Activated T-cell treated with anti-CD3 and anti-CD28 coated beads for 4 hours (primary cell): Measurements from ENCODE around the gene C18orf32.
A peak's percentile ranks its signal among the peaks of the same experiment; 100 is the strongest.
"Not testable (repeated sequence)": the region's sequence is repeated elsewhere in the genome, so short reads cannot be mapped to it uniquely, and the experiment has no call there.

Experiments used
- DNase-seq: peaks from one replicate; pipeline ENCODE4 v3.0.0-alpha.2; 2020

Gene C18orf32

DNA sequence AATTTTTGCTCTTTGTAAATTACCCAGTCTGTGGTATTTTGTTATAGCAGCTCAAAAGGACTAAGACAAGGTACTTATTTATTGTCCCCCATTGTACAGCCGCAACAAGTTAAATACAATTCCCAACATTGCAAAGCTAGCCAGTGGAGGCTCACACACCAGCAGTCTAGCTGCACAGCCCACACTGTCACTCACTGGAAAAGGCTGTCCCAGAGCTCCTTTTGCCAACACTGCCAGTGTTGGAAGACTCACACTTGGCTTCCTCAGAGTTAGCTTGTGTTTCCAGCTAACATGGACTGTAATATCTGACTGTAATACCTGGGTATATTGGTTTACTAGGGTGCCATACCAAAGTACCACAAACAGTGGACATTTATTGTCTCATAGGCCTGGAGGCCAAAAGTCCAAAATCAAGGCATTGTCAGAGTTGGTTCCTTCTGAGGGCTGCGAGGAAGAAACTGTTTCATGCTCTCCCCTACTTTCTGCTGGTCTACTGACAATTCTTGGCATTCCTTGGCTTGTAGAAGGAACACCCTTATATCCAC is 19.9 kb downstream of the C18orf32 start:
- no peak for DNase-seq

- no peak for DNase-seq
Observed at GRCh38 chr18:49464718-49465598, 22.1 kb downstream of the C18orf32 start.

- DNase-seq, result no peak
Observed at GRCh38 chr18:49461602-49461977, 25.4 kb downstream of the C18orf32 start.

- no peak for DNase-seq
Observed at GRCh38 chr18:49460976-49461601, 25.9 kb downstream of the C18orf32 start.

- peak; percentile 8 for DNase-seq
Observed at GRCh38 chr18:49459404-49460171, 27.4 kb downstream of the C18orf32 start.

GRCh38 chr18:49457616-49458015 is 29.4 kb downstream of the C18orf32 start:
- no peak for DNase-seq

GRCh38 chr18:49456794-49457193 is 30.2 kb downstream of the C18orf32 start:
- no peak for DNase-seq

- DNase-seq, result not testable (repeated sequence)
Observed at GRCh38 chr18:49452534-49452933, 34.5 kb downstream of the C18orf32 start.

DNA sequence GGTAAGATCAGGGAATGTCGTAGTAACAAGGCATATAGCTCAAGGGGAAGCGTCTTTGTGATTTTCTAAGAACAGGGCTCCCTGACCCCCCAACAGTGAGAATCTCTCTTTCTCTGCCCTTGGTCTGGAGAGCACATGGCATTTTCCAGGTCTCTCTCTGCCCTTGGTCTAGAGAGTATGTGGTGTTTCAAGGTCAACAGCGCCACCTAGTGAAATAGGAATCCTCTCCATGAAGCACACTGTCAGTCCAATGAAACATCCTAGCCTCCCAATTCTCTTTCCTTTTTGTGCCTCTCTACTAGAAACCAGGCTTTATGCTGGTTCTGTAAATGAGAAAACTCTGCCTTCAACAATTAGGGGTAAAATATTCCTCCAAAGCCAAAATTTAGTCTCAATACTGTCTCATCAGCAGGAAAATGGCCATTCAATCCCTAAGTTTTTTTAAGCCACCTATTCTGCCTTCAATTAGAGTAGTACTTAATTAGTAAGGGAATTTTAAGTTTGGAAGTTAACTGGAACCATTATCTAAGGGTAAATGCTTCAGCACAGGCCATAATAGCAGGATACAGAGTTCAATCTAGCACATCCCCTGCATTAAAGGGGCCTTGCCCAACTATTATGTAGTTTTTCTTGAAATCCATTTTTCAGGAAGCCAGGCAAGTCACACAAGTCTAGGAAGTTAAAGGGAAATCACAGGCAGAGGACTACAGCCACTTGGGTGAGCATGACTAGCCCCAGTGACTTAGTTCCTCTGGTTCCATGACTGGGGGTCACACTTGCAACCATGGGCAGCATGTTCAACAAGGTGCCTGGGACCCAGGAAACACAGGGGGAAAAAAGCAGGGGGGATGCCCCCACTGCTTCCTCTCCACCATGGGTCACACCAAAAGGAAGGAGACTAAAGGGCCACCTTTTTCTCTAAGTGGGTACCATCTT is 39.0 kb downstream of the C18orf32 start:
- peak; percentile 29 for DNase-seq

- DNase-seq, result no peak
Observed at GRCh38 chr18:49446481-49446880, 40.6 kb downstream of the C18orf32 start.

GRCh38 chr18:49444581-49444980 is 42.5 kb downstream of the C18orf32 start:
- DNase-seq, result no peak

GRCh38 chr18:49443837-49444236 is 43.2 kb downstream of the C18orf32 start:
- no peak for DNase-seq

DNA sequence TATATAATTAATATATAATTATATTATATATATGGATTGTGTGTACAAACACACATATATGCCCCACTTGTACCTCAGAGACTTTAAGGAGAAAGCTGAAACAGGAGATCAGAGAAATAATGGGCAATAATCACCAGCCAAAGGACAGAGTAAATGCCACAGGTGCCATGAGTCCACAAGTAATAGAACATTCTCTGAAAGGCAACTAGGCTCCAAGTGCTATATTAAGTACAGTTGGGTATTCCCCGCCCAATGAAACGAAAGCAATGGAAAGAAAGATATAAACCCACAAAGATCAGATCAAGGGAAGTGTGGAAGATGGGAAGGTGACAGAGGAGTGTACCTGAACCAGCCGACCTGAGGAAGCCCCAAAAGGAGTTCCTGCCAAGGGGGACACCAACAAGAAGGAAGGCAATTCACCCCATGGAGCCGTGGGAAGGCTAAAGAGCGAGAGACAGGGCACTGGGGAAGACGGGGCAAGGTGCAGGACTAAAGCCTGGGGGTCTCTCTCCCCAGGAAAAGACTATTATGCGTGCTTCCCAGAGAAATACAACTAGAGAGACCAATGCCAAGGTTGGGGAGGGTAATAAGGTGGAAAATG is 45.6 kb downstream of the C18orf32 start:
- no peak for DNase-seq

- DNase-seq, result no peak
Observed at GRCh38 chr18:49435170-49435569, 51.9 kb downstream of the C18orf32 start.

DNA sequence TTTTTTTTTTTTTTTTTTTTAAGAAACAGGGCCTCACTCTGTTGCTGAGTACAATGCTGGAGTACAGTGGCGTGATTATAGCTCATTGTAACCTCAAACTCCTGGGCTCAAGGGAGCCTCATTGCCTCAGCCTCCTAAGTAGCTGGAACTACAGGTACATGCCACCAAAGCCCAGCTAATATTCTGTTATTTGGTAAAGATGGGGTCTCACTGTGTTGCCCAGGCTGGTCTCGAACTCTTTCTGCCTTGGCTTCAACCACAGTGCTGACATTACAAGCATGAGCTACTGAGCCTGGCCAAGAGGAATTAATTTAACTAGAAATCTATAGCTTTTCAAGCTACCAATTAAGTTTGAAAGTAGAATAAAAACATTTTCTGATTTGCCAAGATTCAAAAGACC is 54.4 kb downstream of the C18orf32 start:
- no peak for DNase-seq

GRCh38 chr18:49431165-49431962 is 55.7 kb downstream of the C18orf32 start:
- no peak for DNase-seq
